ENCODE results near the gene FRS2.

FRS2 gene

DNA sequence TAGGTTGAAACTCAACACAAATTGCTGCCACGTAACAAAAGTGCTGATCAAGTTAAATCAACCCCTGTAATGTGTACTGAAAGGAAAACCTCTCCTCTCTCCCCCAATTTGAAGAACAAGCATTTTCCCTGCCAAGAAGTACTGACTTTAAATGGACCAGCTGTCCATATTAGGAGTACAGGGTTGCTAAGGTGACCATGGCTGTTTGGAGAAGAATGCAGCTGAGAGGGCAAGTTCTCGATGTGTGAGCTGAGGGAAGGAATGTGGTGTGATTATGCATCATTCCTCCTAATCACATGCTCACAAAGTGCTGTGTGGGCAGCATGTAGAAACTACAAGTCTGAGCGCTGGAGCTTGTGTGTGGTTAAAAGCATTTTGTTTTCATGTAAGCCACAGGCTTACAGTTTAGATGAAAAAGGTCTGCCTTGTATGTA, 64.2 kb downstream of the FRS2 start:
- peak; percentile 30 for DNase-seq

- DNase-seq: no peak
Observed at GRCh38 chr12:69540987-69541386, 70.8 kb downstream of the FRS2 start.

- DNase-seq: no peak
Observed at GRCh38 chr12:69544087-69544486, 73.9 kb downstream of the FRS2 start.

DNA sequence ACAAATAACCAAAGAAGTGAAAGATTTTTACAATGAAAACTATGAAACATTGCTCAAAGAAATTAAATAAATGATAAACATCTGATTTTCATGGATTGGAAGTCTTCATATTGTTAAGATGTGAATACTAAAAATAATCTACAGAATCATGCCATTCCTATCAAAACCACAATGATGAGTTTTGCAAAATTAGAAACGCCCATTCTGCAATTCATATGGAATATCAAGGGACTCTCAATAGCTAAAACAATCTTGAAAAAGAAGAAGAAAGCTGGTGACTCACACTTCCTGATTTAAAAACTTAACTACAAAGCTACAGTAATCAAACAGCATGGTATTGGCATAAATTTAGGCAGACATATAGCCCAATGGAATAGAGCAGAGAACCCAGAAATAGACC, 74.9 kb downstream of the FRS2 start:
- DNase-seq: no peak

DNA sequence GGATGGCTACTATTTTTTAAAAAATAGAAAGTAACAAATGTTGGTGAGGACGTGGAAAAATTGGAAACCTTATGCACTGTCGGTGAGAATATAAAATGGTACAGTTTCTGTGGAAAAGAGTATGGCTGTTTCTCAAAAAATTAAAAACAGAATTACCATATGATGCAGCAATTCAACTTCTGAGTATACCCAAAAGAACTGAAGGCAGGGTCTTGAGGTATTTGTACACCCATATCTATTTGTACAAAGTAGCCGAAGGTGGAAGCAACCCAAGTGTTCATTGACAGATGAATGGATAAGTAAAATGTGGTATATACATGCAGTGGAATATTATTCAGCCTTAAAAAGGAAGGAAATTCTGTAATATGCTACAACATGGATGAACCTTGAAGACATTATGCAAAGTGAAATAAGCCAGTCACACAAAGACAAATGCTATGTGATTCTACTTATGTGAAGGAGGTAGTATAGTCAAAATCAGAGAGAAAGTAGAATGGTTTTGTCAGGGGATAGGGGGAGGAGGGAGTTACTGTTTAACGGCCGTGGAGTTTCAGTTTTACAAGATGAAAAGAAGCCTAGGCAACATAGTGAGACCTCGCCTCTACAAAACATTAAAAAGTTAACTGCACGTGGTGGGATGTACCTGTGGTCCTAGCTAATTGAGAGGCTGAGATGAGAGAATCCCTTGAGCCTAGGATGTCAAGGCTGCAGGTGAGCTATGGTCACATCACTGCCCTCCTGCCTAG, 76.7 kb downstream of the FRS2 start:
- no peak for DNase-seq

GRCh38 chr12:69548687-69549086, 78.5 kb downstream of the FRS2 start:
- no peak for DNase-seq

DNA sequence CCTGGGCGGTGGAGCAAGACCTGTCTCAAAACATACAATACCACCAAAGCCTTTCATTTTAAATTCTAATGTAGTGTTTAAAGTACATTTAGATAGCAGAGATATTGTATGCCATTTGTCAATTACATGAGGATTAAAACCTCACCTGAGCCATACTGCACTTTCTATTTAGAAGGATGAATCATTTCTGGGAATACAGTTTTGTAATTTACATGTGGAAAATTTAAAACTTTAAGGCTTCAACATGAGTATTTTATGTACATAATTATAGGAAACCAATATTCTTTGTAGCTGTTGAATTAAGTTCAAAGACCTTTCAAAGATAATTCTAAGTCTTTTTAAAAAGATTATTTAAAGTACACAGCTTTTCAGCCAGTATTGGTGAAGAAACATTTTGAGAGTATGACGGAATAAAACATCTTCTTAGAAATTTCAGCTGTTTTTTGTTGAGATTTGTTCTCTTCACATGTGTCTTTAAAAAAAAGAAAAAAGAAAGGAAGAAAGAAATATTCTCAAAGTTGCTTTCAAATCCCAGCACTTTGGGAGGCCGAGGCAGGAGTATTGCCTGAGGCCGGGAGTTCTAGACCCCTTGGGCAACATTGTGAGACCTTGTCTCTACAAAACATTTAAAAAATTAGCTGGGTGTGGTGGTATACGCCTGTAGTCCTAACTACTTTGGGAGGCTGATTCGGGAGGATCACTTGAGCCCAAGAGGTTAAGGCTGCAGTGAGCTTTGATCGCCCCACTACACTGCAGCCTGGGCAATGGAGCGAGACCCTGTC, 80.6 kb downstream of the FRS2 start:
- DNase-seq: no peak

DNA sequence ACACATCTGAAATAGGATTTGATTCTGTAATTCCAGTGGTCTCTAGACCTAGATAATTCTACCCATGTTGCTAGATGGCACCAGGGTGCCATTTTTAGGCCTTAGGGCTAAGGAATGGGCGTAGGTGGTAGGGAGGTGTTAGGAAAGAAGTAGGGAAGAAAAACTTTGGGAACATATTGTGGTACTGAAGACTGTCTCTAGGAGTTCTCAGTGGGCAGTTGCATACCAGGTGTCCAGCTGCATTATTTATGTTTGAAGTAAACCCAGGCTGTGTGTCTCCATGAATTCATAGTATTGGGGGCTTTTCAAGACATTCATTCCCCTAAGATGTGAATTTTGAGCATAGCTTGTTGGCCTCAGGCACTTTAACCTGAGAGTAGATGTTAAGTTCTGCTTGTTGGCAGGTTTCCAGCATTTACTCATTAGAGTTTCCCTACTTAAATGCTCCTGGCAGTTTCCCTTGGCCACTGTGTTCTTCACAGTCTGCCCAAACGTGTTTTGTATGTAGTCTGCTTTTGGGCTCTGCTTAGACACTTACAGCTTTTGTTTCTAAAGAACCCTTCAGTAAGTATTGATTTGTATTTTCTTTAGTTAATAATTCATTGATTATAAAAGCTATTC, 83.5 kb downstream of the FRS2 start:
- DNase-seq: peak; percentile 1

DNA sequence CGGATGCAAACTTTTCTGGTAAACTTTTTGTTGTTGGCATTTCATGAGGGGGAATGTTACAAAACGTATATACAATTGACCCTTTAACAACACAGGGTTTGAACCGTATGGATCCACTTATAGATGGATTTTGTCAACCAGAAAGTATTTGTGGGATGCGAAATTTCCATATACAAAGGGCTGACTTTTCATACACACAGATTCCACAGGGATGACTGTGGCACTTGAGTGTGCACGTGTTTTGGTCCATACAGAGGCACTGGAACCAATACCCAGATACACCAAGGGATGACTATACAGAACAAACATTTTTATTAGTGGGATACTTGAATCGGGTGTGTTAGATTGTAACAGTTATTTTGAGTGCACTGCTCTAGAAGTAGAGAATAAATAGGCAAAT, 85.3 kb downstream of the FRS2 start:
- no peak for DNase-seq

- DNase-seq: no peak
Observed at GRCh38 chr12:69556383-69556782, 86.2 kb downstream of the FRS2 start.

DNA sequence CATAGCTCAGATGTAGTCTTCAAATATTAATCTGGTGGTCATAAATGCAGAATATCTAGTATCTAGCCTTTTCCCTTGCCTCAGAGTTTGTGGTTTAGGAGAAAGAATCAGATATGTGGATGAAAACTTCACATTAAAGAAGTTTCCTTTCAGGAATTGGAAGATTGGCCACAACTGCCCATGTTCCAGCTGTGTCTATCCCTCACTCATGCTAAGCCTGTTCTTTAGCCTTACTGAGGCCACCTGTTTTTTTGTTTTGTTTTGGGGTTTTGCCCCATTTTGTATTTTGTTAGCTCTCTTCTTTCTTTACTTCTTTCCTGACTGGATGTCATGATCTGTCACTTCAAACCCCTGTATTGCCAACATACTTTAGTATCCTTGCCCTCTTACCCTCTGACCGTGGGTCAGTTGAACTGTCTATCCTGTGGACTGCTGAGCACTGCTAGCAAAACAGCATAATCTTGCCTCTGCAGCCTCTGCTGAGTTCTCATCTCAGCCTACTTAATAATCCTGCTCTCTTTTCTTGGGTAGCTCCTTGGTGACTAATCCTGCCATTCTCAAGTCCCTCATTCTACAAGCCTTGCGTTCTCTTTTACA, 93.1 kb downstream of the FRS2 start:
- DNase-seq: no peak

GRCh38 chr12:69566603-69567002, 96.4 kb downstream of the FRS2 start:
- no peak for DNase-seq

GRCh38 chr12:69569236-69569635, 99.0 kb downstream of the FRS2 start:
- DNase-seq: no peak

DNA sequence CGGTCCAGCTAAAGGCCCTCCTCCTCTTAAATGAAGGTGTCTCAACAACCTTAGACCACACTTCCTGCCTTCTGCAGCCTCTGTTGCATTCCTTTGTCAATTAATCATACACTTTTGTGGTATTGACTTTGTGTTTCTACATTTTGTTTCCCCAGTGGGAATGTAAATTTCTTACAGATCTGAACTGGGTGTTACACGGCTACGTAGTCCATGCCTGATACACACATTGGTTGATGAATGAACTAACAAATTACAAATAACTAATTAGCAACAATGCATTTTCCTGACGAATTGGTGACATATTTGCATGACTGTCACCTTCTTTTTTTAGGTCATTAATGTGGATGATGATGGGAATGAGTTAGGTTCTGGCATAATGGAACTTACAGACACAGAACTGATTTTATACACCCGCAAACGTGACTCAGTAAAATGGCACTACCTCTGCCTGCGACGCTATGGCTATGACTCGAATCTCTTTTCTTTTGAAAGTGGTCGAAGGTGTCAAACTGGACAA, 99.9 kb downstream of the FRS2 start:
- DNase-seq: no peak

- peak; percentile 41 for DNase-seq
Observed at GRCh38 chr12:69570545-69571399, 100.6 kb downstream of the FRS2 start.

- DNase-seq: no peak
Observed at GRCh38 chr12:69575346-69575745, 105.2 kb downstream of the FRS2 start.

GRCh38 chr12:69578283-69578682, 108.1 kb downstream of the FRS2 start:
- no peak for DNase-seq

GRCh38 chr12:69579029-69579428, 108.8 kb downstream of the FRS2 start:
- no peak for DNase-seq

- no peak for DNase-seq
Observed at GRCh38 chr12:69580074-69580473, 109.9 kb downstream of the FRS2 start.

GRCh38 chr12:69583203-69583602, 113.0 kb downstream of the FRS2 start:
- no peak for DNase-seq

DNA sequence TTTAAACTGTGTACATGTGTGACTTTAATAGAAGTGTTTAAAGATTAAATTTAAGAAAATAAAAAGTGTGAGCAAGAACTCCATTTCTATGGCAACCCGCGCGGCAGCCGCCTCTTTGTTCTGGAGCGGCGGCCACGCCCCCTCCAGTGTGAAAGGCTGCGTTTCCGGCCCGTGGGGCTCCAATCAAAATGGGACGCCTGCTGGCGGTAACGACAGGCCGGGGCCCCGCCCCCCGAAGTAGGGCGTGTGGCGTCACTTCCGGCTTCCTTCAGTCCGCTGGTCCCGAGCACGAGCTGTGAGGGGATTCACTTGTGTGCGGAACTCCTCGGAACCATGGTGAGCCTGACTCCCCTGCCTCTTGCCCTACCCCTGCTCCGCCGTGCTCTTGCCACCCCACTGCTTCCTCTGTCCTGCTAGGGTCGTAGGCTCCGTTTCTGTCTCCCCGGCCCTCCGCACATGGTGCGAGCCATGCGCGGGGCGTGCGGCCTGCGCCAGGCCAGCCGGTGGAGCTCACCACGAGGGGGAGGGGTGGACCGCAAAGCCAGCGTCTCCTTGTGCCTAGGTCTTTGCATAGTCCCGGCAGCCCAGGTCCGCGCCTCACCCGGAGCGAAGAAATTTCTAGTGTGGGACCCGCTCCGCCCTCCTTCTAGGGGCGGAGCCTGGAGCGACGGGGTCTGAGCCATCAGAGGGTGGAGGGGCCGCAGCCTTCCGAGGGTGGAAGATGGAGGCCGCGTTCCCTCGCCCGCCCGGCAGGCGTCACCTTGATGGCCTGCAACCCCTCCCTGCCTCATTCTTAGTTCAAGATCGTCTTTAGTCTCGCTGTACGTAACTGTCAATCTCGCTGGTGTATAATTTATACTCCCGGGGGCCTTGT, 115.2 kb downstream of the FRS2 start, which contains the start of gene CCT2:
Gene CCT2 (plus strand): TSS at position 271 of the 874 bp plus-strand sequence. CDS start 63 bp downstream, at position 334.
- DNase-seq: peak; percentile 89

All from NCI-H1092 treated with DMSO at 0.1 percent for 48 hours (cell line).